ENCODE results near the gene IGFBP5.

- TF ChIP-seq POLR2A (IDR thresholded peaks at IDR 0.05) = no peak
- no peak for TF ChIP-seq CTCF (IDR thresholded peaks at IDR 0.05)
- TF ChIP-seq POLR2AphosphoS5 (IDR thresholded peaks at IDR 0.05) = peak in 2 of 3 donors; percentile 16 to 19
Measured at GRCh38 chr2:216742411-216742810, 47.1 kb upstream of the IGFBP5 start.

Measured in stomach (tissue), 4 donors.